Endothelial cell of umbilical vein (primary cell): ENCODE data around the gene LENEP.

Source experiments
- EZH2 ChIP-seq: IDR thresholded peaks from 2 replicates; pipeline ENCODE4 v1.6.1; 2012; ENCODE audit warnings: borderline replicate concordance, low read depth, mild to moderate bottlenecking, moderate library complexity, low read length, inconsistent platforms; ENCODE audit not compliant: severe bottlenecking
- FOS ChIP-seq: IDR thresholded peaks from 2 replicates; pipeline ENCODE4 v1.6.1; 2011; ENCODE audit warnings: mild to moderate bottlenecking, low read length, moderate library complexity, borderline replicate concordance; ENCODE audit not compliant: insufficient read depth
- GATA2 ChIP-seq: IDR thresholded peaks from 2 replicates; pipeline ENCODE4 v1.7.0; 2011; ENCODE audit warnings: low read depth, mild to moderate bottlenecking, moderate library complexity, mixed read lengths, low read length; ENCODE audit not compliant: insufficient read length, insufficient read depth
- MYC ChIP-seq: IDR thresholded peaks from one replicate; pipeline ENCODE4 v1.6.1; 2011; ENCODE audit warnings: mild to moderate bottlenecking, low read depth, low read length
- POLR2A ChIP-seq: IDR thresholded peaks from 2 replicates; pipeline ENCODE4 v1.6.1; 2012; ENCODE audit warnings: low read depth, mild to moderate bottlenecking, control low read depth, low read length
- POLR2AphosphoS5 ChIP-seq: IDR thresholded peaks from 2 replicates; pipeline ENCODE4 v1.6.1; 2012; ENCODE audit warnings: low read depth, mild to moderate bottlenecking, control low read depth, low read length, moderate library complexity; ENCODE audit not compliant: insufficient read depth
- TF ChIP-seq, protein P1 (sequence below), 2 donors: IDR thresholded peaks; 1 replicate in 1 of 2; 2 replicates in 1 of 2; pipeline ENCODE4 v1.5.1; 2011; ENCODE audit warnings: low read length in 2 of 2, mild to moderate bottlenecking in 2 of 2, moderate library complexity in 2 of 2, control low read depth in 1 of 2, inconsistent platforms in 1 of 2, low read depth in 1 of 2; ENCODE audit not compliant: insufficient read depth in 1 of 2; ENCODE audit errors: extremely low read depth in 1 of 2
- TF ChIP-seq, protein P2 (sequence below): IDR thresholded peaks from 2 replicates; pipeline ENCODE4 v1.6.1; 2011; ENCODE audit not compliant: insufficient read depth, insufficient read length

DNA sequence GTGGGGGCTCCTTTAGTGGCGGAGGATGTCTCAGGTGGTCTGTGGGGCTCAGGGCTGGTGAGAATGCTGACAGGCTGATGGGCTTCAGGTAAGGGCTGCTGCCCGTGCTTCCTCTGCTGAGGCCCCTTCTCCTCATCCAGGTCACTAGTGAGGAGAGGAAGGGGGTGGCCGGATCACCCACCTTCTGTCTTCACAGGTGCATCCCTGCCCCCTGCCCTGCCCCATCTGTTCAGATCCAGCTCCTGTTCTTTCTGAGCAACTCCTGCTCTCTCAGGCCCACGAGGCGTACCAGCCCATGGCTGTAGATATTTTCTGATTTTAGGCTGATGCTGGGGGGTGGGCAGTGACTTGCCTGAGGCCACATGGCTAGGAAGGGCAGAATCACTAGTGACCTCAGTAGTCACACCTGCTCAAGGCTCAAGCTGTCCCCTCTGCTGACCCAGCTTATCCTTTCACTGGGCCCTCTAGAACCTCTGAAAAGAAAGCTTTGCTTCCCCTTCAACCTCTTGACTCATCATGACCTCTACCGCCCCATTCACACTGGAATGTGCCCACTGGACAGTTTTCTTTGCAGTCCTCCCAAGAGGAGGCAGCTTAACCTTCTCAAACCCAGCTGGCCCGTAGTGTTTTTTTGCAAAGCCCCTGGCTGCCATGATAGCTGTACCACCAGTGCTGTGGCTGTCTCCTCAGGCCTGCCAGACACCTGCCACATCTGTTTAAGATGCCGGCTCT, 25.4 kb downstream of the LENEP start:
- TF ChIP-seq EZH2 (no peak), POLR2A (no peak), POLR2AphosphoS5 (no peak), MYC (no peak), GATA2 (no peak), FOS (no peak)
- TF ChIP-seq, protein P1, sequence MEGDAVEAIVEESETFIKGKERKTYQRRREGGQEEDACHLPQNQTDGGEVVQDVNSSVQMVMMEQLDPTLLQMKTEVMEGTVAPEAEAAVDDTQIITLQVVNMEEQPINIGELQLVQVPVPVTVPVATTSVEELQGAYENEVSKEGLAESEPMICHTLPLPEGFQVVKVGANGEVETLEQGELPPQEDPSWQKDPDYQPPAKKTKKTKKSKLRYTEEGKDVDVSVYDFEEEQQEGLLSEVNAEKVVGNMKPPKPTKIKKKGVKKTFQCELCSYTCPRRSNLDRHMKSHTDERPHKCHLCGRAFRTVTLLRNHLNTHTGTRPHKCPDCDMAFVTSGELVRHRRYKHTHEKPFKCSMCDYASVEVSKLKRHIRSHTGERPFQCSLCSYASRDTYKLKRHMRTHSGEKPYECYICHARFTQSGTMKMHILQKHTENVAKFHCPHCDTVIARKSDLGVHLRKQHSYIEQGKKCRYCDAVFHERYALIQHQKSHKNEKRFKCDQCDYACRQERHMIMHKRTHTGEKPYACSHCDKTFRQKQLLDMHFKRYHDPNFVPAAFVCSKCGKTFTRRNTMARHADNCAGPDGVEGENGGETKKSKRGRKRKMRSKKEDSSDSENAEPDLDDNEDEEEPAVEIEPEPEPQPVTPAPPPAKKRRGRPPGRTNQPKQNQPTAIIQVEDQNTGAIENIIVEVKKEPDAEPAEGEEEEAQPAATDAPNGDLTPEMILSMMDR (IDR thresholded peaks at IDR 0.05; ENCODE audit: extremely low read depth in 1 of 2, insufficient read depth in 1 of 2, low read depth in 1 of 2, low read length in 2 of 2) = no peak
- TF ChIP-seq, protein P2, sequence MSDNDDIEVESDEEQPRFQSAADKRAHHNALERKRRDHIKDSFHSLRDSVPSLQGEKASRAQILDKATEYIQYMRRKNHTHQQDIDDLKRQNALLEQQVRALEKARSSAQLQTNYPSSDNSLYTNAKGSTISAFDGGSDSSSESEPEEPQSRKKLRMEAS = no peak
